Ovary (tissue), 9 donors: ENCODE results near the gene KIF3C. TPM values are rescaled to one million over a fixed set of nuclear protein-coding genes. Genes with fewer than 3 reads are reported as not detected.

Experiments used
- DNase-seq, 5 donors: peaks; one replicate each; pipeline ENCODE4 v3.0.0-alpha.2; 2019 to 2020
- H3K27ac ChIP-seq, 2 donors: fragments of 200-600 bp; one replicate each; pipeline versions ENCODE4 v1.5.1 to v1.8.0; 2019 to 2022
- H3K27me3 ChIP-seq: fragments of 200-600 bp; one replicate; pipeline ENCODE4 v1.8.0; 2022
- H3K36me3 ChIP-seq: fragments of 200-600 bp; sonication (generic); one replicate; pipeline ENCODE4 v1.5.1; 2019
- H3K4me1 ChIP-seq: one replicate; pipeline ENCODE4 v1.8.1; 2013; ENCODE audit warnings: mild to moderate bottlenecking, moderate library complexity; ENCODE audit not compliant: insufficient read depth
- H3K4me3 ChIP-seq: fragments of 200-600 bp; sonication (generic); one replicate; pipeline ENCODE4 v1.5.1; 2017
- H3K9me3 ChIP-seq, 2 donors: fragments of 200-600 bp in 1 of 2; sonication (generic) in 1 of 2; one replicate each; pipeline versions ENCODE4 v1.5.1 to v1.8.1; 2013 to 2019; ENCODE audit warnings: mild to moderate bottlenecking in 1 of 2, moderate library complexity in 1 of 2
- CTCF ChIP-seq, 3 donors: fragments of 450-650 bp in 2 of 3; fragments of 200-600 bp in 1 of 3; IDR thresholded peaks; one replicate each; pipeline versions ENCODE4 v1.5.1 to v1.8.0; 2016 to 2022; ENCODE audit warnings: antibody characterized with exemption in 3 of 3, mild to moderate bottlenecking in 1 of 3
- EP300 ChIP-seq: sonication (generic); formaldehyde crosslinking; IDR thresholded peaks from one replicate; pipeline ENCODE4 v1.6.1; 2017; ENCODE audit warnings: antibody characterized with exemption
- POLR2A ChIP-seq: fragments of 450-650 bp; IDR thresholded peaks from one replicate; pipeline ENCODE4 v1.6.1; 2017; ENCODE audit warnings: antibody characterized with exemption, mild to moderate bottlenecking, moderate library complexity
- WGBS, 3 donors: extraction: QIAGEN DNeasy Blood & Tissue Kit in 1 of 3; methylation state at CpG; one replicate each; pipeline versions ENCODE4 v1.1.5 to v1.1.7; 2013 to 2017; 5-methylcytosine and 5-hydroxymethylcytosine counted together
- intact Hi-C, 4 donors: fragments of 100-400 bp; cut with DNase I; formaldehyde crosslinking; loops; one replicate each; pipeline versions ENCODE4 v1.11.0 to v1.15.1; 2022 to 2023
- polyA plus RNA-seq, 2 donors: library from polyadenylated mRNA; stranded (reverse); fragments of 200-250 nt in 1 of 2; fragments of 350-450 nt in 1 of 2; fragmentation: Illumina TruSeq in 1 of 2; extraction: RNeasy Lipid Tissue Mini Kit (QIAGEN cat#74804) in 1 of 2; gene quantifications; one replicate each; pipeline ENCODE4 v1.2.3, GENCODE V29; 2013 to 2014
- total RNA-seq, 7 donors: library from RNA; depleted of rRNA in 2 of 7; stranded (reverse); fragments of >200 nt in 2 of 7; fragmentation: NEBNext Ultra II Directional in 3 of 7; extraction: Animal tissue kit (Norgen Biotek cat#: 25700) in 3 of 7; gene quantifications; one replicate each; pipeline versions ENCODE4 v1.1.0 to v1.2.4, GENCODE V29; 2016 to 2023
- donor health status: DM: no; HTN: no; CAD: no; lungs with moderate emphysema.
- donor health status: DM: no; HTN: no; CAD: no.
- donor health status: Bipolar disorder and iron deficiency.
- donor health status: DM: yes; HTN: yes; CAD: no.
- donor health status: DM: no; HTN: no; CAD: no.
- donor health status: DM: yes; HTN: yes; CAD: no.

The KIF3C gene
- total and polyA plus RNA-seq, 9 donors: 5.1 to 16.0 (median 8.1) TPM

GRCh38 chr2:25938345-25938744 lies 44.0 kb downstream of the KIF3C start:
- no peak for DNase-seq
- H3K27ac ChIP-seq: no peak overlapping the region
- intact Hi-C loops: no loop called here
- 85 to 92% (median 86%) methylated on average over 6 of the region's 6 CpGs for WGBS, 3 donors
- H3K4me1 ChIP-seq: no peaks in the 10 kb centered on the region
- no peaks in the 10 kb centered on the region for H3K9me3 ChIP-seq
- no peak overlapping the region for H3K4me3 ChIP-seq
- TF ChIP-seq EP300: no peak
- no peak for TF ChIP-seq CTCF (IDR thresholded peaks at IDR 0.05)
- no peak for TF ChIP-seq POLR2A
- H3K36me3 ChIP-seq: no peaks in the 10 kb centered on the region
- H3K27me3 ChIP-seq: no peaks in the 10 kb centered on the region

DNA sequence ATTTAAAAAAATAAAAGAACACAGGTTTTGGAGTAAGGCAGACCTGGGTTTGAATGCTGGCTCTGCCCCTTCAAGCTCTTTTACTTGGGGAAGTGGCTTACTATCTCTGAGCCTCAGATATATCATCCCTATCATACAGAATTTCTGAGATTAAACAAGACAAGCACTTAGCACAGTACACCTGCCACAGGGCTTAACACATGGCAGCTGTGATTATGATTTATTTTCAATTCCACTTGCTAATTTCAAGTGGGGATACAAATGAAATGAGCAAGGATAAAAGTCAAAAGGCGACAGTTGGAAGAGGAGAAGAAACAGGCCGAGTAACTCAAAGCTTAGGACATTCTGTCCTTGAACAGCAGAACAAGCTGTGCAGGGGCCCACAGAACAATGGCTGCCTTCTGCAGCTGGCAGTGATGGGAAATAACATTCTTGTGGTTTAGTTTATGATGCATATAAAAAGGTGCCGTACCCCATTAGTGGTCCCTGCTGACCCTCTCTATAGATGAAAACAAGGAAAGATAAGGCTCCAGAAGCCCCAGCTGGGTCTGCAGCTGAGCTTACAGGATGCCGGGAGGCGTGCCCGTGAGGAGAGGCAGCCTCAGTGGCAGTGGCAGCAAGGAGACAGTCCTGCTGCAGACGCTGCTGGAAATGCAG lies 45.3 kb downstream of the KIF3C start:
- WGBS, 3 donors: 13 to 24% (median 14%) methylated on average over 7 of the region's 7 CpGs
- H3K9me3 ChIP-seq: no peaks in the 10 kb centered on the region
- H3K27me3 ChIP-seq: no peaks in the 10 kb centered on the region
- no peaks in the 10 kb centered on the region for H3K36me3 ChIP-seq
- no peak overlapping the region for H3K27ac ChIP-seq
- intact Hi-C loops: no loop called here
- no peak for TF ChIP-seq EP300
- no peak for TF ChIP-seq POLR2A
- no peak for TF ChIP-seq CTCF (IDR thresholded peaks at IDR 0.05)
- no peaks in the 10 kb centered on the region for H3K4me1 ChIP-seq
- DNase-seq: peak in 3 of 5 donors; percentile 31 to 59 (median 34)
- H3K4me3 ChIP-seq: no peak overlapping the region

DNA sequence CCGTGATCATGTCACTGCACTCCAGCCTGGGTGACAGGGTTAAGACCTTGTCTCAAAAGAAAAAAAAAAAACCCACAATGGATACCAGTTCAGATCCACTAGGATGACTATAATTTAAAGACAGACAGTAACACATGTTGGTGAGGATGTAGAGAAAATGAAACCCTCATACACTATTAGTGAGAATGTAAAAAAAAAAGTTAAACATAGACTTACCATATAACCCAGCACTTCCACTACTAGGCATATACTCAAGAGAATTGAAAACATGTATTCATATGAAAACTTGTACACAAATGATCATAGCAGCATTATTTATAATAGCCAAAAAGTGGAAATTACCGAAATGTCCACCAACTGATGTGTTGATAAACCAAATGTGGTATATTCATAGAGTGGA lies 48.7 kb downstream of the KIF3C start:
- WGBS, 3 donors: 80 to 94% (median 88%) methylated on average over 2 of the region's 2 CpGs

DNA sequence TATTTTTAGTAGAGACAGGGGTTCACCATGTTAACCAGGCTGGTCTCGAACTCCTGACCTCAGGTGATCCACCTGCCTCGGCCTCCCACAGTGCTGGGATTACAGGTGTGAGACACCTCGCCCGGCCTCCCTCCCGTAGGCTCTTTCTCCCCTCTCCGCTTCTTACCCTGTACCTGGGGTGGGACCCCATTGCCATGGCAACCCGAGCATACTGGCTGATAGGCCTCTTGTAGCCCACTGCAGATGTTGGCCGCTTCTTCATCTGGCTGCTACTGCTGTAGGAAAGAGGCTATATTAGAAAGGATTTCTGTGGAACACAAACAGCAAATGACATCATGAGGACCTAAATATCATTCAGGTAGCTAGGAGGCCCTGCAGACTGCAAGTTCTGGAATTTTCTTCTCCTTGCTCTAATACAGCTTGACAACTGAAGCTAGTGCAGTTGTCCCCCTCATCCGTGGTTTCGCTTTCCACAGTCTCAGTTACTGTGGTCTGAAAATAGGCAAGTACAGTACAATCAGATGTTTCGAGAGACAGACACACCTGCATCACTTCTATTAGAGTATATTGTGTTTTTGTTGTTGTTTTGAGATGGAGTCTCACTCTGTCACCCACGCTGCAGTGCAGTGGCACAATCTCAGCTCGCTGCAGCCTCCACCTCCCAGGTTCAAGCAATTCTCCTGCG lies 52.4 kb downstream of the KIF3C start:
- intact Hi-C loops: no loop called here
- no peak overlapping the region for H3K4me3 ChIP-seq
- H3K36me3 ChIP-seq: no peaks in the 10 kb centered on the region
- TF ChIP-seq CTCF (IDR thresholded peaks at IDR 0.05) (no peak), EP300 (no peak), POLR2A (no peak)
- DNase-seq: no peak
- no peak overlapping the region for H3K27ac ChIP-seq
- no peaks in the 10 kb centered on the region for H3K27me3 ChIP-seq
- H3K4me1 ChIP-seq: no peaks in the 10 kb centered on the region
- 88 to 94% (median 91%) methylated on average over 14 of the region's 14 CpGs for WGBS, 3 donors
- no peaks in the 10 kb centered on the region for H3K9me3 ChIP-seq

More for the DNA sequence above, 48.7 kb downstream of the KIF3C start:
- no peaks in the 10 kb centered on the region for H3K9me3 ChIP-seq
- no peaks in the 10 kb centered on the region for H3K36me3 ChIP-seq
- no peaks in the 10 kb centered on the region for H3K4me1 ChIP-seq
- TF ChIP-seq EP300 (no peak), POLR2A (no peak), CTCF (IDR thresholded peaks at IDR 0.05) (no peak)
- H3K4me3 ChIP-seq: no peak overlapping the region
- H3K27me3 ChIP-seq: no peaks in the 10 kb centered on the region
- no peak overlapping the region for H3K27ac ChIP-seq
- DNase-seq: no peak
- intact Hi-C loops: no loop called here
